Measurements from ENCODE around the gene LPP. TPM values are rescaled to one million over a fixed set of nuclear protein-coding genes. Genes with fewer than 3 reads are reported as not detected.

The LPP gene
- total and polyA plus RNA-seq, 9 of the 15 experiments (the other 6 are each of a cell fraction or from before 2014, with no cell fraction given), result 0.07 to 0.18 TPM; not detected in 7

DNA sequence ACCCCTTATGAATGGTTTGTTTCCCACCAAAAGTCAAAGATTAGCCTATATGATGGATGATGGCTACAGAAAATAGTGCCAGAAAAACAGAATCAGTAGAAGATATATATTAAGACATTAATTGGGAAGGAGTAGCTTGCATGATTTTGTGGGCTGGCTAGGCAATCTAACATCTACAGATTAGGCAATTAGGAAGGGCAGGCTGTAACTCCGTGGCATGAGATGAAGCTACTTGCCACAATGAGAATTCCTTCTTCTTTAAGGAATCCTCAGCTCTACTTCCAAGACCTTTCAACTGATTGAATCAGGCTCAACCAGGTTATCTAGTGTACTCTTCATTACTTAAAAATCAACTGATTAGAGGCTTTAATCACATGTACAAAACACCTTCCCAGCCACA, 426.7 kb downstream of the LPP start:
- no TSS peak for BruUV-seq (replicated peaks)
- no peak overlapping the region for H3K4me2 ChIP-seq (ENCODE audit: insufficient read depth, low read length)
- no peak overlapping the region for H2AFZ ChIP-seq (ENCODE audit: low read depth, low read length)
- in situ Hi-C loops (cut with MboI), result no loop called here
- H3K27ac ChIP-seq (ENCODE audit: extremely low read depth, low read depth, low read length), result no peak overlapping the region
- H3K27me3 ChIP-seq (ENCODE audit: control insufficient read depth in 2 of 2, insufficient read depth in 2 of 2, low read length in 2 of 2), result no peaks in the 10 kb centered on the region
- FAIRE-seq, result no peak
- ATAC-seq, result no peak
- 0% methylated on average over 1 of the region's 1 CpG for WGBS (ENCODE audit: insufficient coverage, low coverage, missing lambda C conversion rate)
- DNase-seq (ENCODE audit: extremely low read depth in 1 of 4, low spot score in 3 of 4), result no peak
- H3K36me3 ChIP-seq (ENCODE audit: control insufficient read depth, insufficient read depth, low read length), result no peaks in the 10 kb centered on the region
- H4K20me1 ChIP-seq (replicated peaks; ENCODE audit: control insufficient read depth, insufficient read depth, low read length), result no peaks in the 10 kb centered on the region
- H3K9ac ChIP-seq (ENCODE audit: insufficient read depth in 1 of 2, low read depth in 2 of 2, low read length in 2 of 2), result no peak overlapping the region
- no peaks in the 10 kb centered on the region for H3K9me3 ChIP-seq (replicated peaks; ENCODE audit: control insufficient read depth, insufficient read depth, low read depth, low read length)
- H3K4me1 ChIP-seq (replicated peaks in 1 of 2; ENCODE audit: control insufficient read depth in 2 of 2, insufficient read depth in 2 of 2, low read length in 2 of 2), result no peaks in the 10 kb centered on the region
- intact Hi-C loops (cut with micrococcal nuclease), result no loop called here
- POLR2A ChIA-PET, result interaction anchor here (0.6 kb wide), 1 partner anchor 845 kb away, joined by 3 read pairs; no protein-coding TSS in a partner anchor
- H3K4me3 ChIP-seq, result no peak overlapping the region
- no peaks in the 10 kb centered on the region for H3K79me2 ChIP-seq (ENCODE audit: control insufficient read depth, insufficient read depth, low read length)
- H3K9me1 ChIP-seq (ENCODE audit: control insufficient read depth, insufficient read depth, low read length), result no peaks in the 10 kb centered on the region
- CTCF ChIA-PET (ENCODE audit: low intra/inter-chr PET ratio), result no interaction called here
- TF ChIP-seq ZNF511 (CRISPR knock-in tag; IDR thresholded peaks at IDR 0.05) (no peak), CAMTA2 (CRISPR knock-in tag; conservative IDR thresholded peaks at IDR 0.05) (no peak), FOXM1 (IDR thresholded peaks at IDR 0.05; ENCODE audit: low read depth) (no peak), FOXM1 (CRISPR knock-in tag; IDR thresholded peaks at IDR 0.05; ENCODE audit: low read depth) (no peak), ZNF75A (CRISPR knock-in tag; IDR thresholded peaks at IDR 0.05) (no peak), PRPF4 (IDR thresholded peaks at IDR 0.05; ENCODE audit: insufficient read depth, low read depth, low read length, poor library complexity, severe bottlenecking) (no peak), E2F5 (CRISPR knock-in tag; IDR thresholded peaks at IDR 0.05) (no peak), FUS (optimal IDR thresholded peaks at IDR 0.05; ENCODE audit: low read depth, low read length) (no peak), SMC3 (conservative IDR thresholded peaks at IDR 0.05; ENCODE audit: insufficient read depth, low read depth, low read length) (no peak), ZNF408 (CRISPR knock-in tag; IDR thresholded peaks at IDR 0.05; ENCODE audit: low read depth) (no peak), MAFF (IDR thresholded peaks at IDR 0.05; ENCODE audit: low read length) (no peak), NFIC (IDR thresholded peaks at IDR 0.05) (no peak), ZNF212 (CRISPR knock-in tag; IDR thresholded peaks at IDR 0.05) (no peak), PHF21A (IDR thresholded peaks at IDR 0.05; ENCODE audit: borderline replicate concordance, low read depth) (no peak)
- TF ChIP-seq, protein P1, sequence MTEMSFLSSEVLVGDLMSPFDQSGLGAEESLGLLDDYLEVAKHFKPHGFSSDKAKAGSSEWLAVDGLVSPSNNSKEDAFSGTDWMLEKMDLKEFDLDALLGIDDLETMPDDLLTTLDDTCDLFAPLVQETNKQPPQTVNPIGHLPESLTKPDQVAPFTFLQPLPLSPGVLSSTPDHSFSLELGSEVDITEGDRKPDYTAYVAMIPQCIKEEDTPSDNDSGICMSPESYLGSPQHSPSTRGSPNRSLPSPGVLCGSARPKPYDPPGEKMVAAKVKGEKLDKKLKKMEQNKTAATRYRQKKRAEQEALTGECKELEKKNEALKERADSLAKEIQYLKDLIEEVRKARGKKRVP (CRISPR knock-in tag; IDR thresholded peaks at IDR 0.05), result no peak
- TF ChIP-seq, protein P2, sequence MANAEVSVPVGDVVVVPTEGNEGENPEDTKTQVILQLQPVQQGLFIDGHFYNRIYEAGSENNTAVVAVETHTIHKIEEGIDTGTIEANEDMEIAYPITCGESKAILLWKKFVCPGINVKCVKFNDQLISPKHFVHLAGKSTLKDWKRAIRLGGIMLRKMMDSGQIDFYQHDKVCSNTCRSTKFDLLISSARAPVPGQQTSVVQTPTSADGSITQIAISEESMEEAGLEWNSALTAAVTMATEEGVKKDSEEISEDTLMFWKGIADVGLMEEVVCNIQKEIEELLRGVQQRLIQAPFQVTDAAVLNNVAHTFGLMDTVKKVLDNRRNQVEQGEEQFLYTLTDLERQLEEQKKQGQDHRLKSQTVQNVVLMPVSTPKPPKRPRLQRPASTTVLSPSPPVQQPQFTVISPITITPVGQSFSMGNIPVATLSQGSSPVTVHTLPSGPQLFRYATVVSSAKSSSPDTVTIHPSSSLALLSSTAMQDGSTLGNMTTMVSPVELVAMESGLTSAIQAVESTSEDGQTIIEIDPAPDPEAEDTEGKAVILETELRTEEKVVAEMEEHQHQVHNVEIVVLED (CRISPR knock-in tag; IDR thresholded peaks at IDR 0.05), result no peak

Data from K562 (cell line).